ENCODE results near the gene TDRD3.

Gene TDRD3

GRCh38 chr13:60411983-60412382 lies 15.0 kb downstream of the TDRD3 start:
- no peak overlapping the region for H2AK5ac ChIP-seq (ENCODE audit: low read depth, low read length)
- no peak overlapping the region for H4K91ac ChIP-seq (ENCODE audit: low read depth, low read length, poor library complexity)
- no peak overlapping the region for H3K4ac ChIP-seq (ENCODE audit: low read length)
- no CpG with 5 or more reads among the region's 2 CpGs for WGBS, 2 donors (ENCODE audit: extremely low coverage in 2 of 2, insufficient read length in 2 of 2, insufficient replicate concordance in 1 of 2)
- H3K18ac ChIP-seq (ENCODE audit: low read length): no peak overlapping the region
- H2BK15ac ChIP-seq (ENCODE audit: low read length): no peak overlapping the region
- no peak overlapping the region for H2BK12ac ChIP-seq (ENCODE audit: low read length)
- H2BK5ac ChIP-seq (ENCODE audit: low read length): no peak overlapping the region
- H3K79me1 ChIP-seq (ENCODE audit: low read depth, low read length): no peaks in the 10 kb centered on the region
- H3K4me2 ChIP-seq (ENCODE audit: insufficient read depth, low read length, poor library complexity, severe bottlenecking): no peak overlapping the region
- H3K23ac ChIP-seq (ENCODE audit: low read depth, low read length, poor library complexity): no peak overlapping the region
- peaks cover 0 to 10% of the 10 kb centered on the region in 2 donors for H3K9me3 ChIP-seq (replicated peaks in 1 of 2; ENCODE audit: control insufficient read depth in 2 of 2, insufficient read depth in 1 of 2, low read depth in 1 of 2, low read length in 2 of 2)
- no peak overlapping the region for H3K4me3 ChIP-seq (ENCODE audit: low read length in 2 of 2)
- H2BK120ac ChIP-seq (ENCODE audit: low read depth, low read length): no peak overlapping the region
- H3K4me1 ChIP-seq (ENCODE audit: control insufficient read depth in 2 of 2, insufficient read depth in 1 of 2, low read depth in 1 of 2, low read length in 2 of 2): peaks cover 2% of the 10 kb centered on the region in 2 donors
- no peak overlapping the region for H3K14ac ChIP-seq (ENCODE audit: low read length)
- H3K9ac ChIP-seq (ENCODE audit: low read depth, low read length, poor library complexity): no peak overlapping the region
- H3K36me3 ChIP-seq (replicated peaks in 1 of 2; ENCODE audit: control insufficient read depth in 2 of 2, insufficient read depth in 2 of 2, low read length in 2 of 2): no peaks in the 10 kb centered on the region
- H3K27me3 ChIP-seq (ENCODE audit: control insufficient read depth in 3 of 3, insufficient read depth in 3 of 3, low read depth in 1 of 3, low read length in 3 of 3): no peaks in the 10 kb centered on the region
- no peak overlapping the region for H4K8ac ChIP-seq (ENCODE audit: low read depth, low read length)
- H3K27ac ChIP-seq (replicated peaks; ENCODE audit: low read length): no peak overlapping the region
- no peak for DNase-seq (ENCODE audit: low spot score)
- H2AFZ ChIP-seq (ENCODE audit: low read length): no peak overlapping the region

GRCh38 chr13:60412909-60413616 lies 16.0 kb downstream of the TDRD3 start:
- no CpG with 5 or more reads among the region's 3 CpGs for WGBS, 2 donors (ENCODE audit: extremely low coverage in 2 of 2, insufficient read length in 2 of 2, insufficient replicate concordance in 1 of 2)
- no peak for DNase-seq (ENCODE audit: low spot score)
- Histone ChIP-seq H3K23ac (ENCODE audit: low read depth, low read length, poor library complexity) (no peak overlapping the region), H2AK5ac (ENCODE audit: low read depth, low read length) (no peak overlapping the region), H3K4me1 (ENCODE audit: control insufficient read depth in 2 of 2, insufficient read depth in 1 of 2, low read depth in 1 of 2, low read length in 2 of 2) (peaks cover 2% of the 10 kb centered on the region in 2 donors), H2BK15ac (ENCODE audit: low read length) (no peak overlapping the region), H3K4me2 (ENCODE audit: insufficient read depth, low read length, poor library complexity, severe bottlenecking) (no peak overlapping the region), H2BK5ac (ENCODE audit: low read length) (no peak overlapping the region), H4K8ac (ENCODE audit: low read depth, low read length) (no peak overlapping the region), H4K91ac (ENCODE audit: low read depth, low read length, poor library complexity) (no peak overlapping the region), H3K9me3 (replicated peaks in 1 of 2; ENCODE audit: control insufficient read depth in 2 of 2, insufficient read depth in 1 of 2, low read depth in 1 of 2, low read length in 2 of 2) (peaks cover 0 to under 1% of the 10 kb centered on the region in 2 donors), H2BK120ac (ENCODE audit: low read depth, low read length) (no peak overlapping the region), H3K27ac (replicated peaks; ENCODE audit: low read length) (no peak overlapping the region), H3K9ac (ENCODE audit: low read depth, low read length, poor library complexity) (no peak overlapping the region), H3K79me1 (ENCODE audit: low read depth, low read length) (no peaks in the 10 kb centered on the region), H2AFZ (ENCODE audit: low read length) (no peak overlapping the region), H3K18ac (ENCODE audit: low read length) (no peak overlapping the region), H3K14ac (ENCODE audit: low read length) (no peak overlapping the region), H3K4me3 (ENCODE audit: low read length in 2 of 2) (no peak overlapping the region), H3K4ac (ENCODE audit: low read length) (no peak overlapping the region), H3K36me3 (replicated peaks in 1 of 2; ENCODE audit: control insufficient read depth in 2 of 2, insufficient read depth in 2 of 2, low read length in 2 of 2) (no peaks in the 10 kb centered on the region), H2BK12ac (ENCODE audit: low read length) (no peak overlapping the region), H3K27me3 (ENCODE audit: control insufficient read depth in 3 of 3, insufficient read depth in 3 of 3, low read depth in 1 of 3, low read length in 3 of 3) (no peaks in the 10 kb centered on the region)

- Histone ChIP-seq H3K4ac (ENCODE audit: low read length) (no peak overlapping the region), H3K14ac (ENCODE audit: low read length) (no peak overlapping the region), H3K27me3 (ENCODE audit: control insufficient read depth in 3 of 3, insufficient read depth in 3 of 3, low read depth in 1 of 3, low read length in 3 of 3) (no peaks in the 10 kb centered on the region), H3K9me3 (replicated peaks in 1 of 2; ENCODE audit: control insufficient read depth in 2 of 2, insufficient read depth in 1 of 2, low read depth in 1 of 2, low read length in 2 of 2) (peaks cover 0 to 3% of the 10 kb centered on the region in 2 donors), H3K4me3 (ENCODE audit: low read length in 2 of 2) (no peak overlapping the region), H2AFZ (ENCODE audit: low read length) (no peak overlapping the region), H3K36me3 (replicated peaks in 1 of 2; ENCODE audit: control insufficient read depth in 2 of 2, insufficient read depth in 2 of 2, low read length in 2 of 2) (no peaks in the 10 kb centered on the region), H2BK15ac (ENCODE audit: low read length) (no peak overlapping the region), H2BK5ac (ENCODE audit: low read length) (no peak overlapping the region), H2BK12ac (ENCODE audit: low read length) (no peak overlapping the region), H3K23ac (ENCODE audit: low read depth, low read length, poor library complexity) (no peak overlapping the region), H4K8ac (ENCODE audit: low read depth, low read length) (no peak overlapping the region), H3K27ac (replicated peaks; ENCODE audit: low read length) (no peak overlapping the region), H3K4me1 (ENCODE audit: control insufficient read depth in 2 of 2, insufficient read depth in 1 of 2, low read depth in 1 of 2, low read length in 2 of 2) (peaks cover 2% of the 10 kb centered on the region in 2 donors), H2BK120ac (ENCODE audit: low read depth, low read length) (no peak overlapping the region), H4K91ac (ENCODE audit: low read depth, low read length, poor library complexity) (no peak overlapping the region), H3K79me1 (ENCODE audit: low read depth, low read length) (no peaks in the 10 kb centered on the region), H3K4me2 (ENCODE audit: insufficient read depth, low read length, poor library complexity, severe bottlenecking) (no peak overlapping the region), H3K9ac (ENCODE audit: low read depth, low read length, poor library complexity) (no peak overlapping the region), H3K18ac (ENCODE audit: low read length) (no peak overlapping the region), H2AK5ac (ENCODE audit: low read depth, low read length) (no peak overlapping the region)
- DNase-seq (ENCODE audit: low spot score): no peak
Measured at GRCh38 chr13:60414177-60414576, 17.2 kb downstream of the TDRD3 start.

GRCh38 chr13:60417734-60418133 lies 20.7 kb downstream of the TDRD3 start:
- Histone ChIP-seq H3K14ac (ENCODE audit: low read length) (no peak overlapping the region), H4K91ac (ENCODE audit: low read depth, low read length, poor library complexity) (no peak overlapping the region), H3K9ac (ENCODE audit: low read depth, low read length, poor library complexity) (no peak overlapping the region), H3K27ac (replicated peaks; ENCODE audit: low read length) (no peak overlapping the region), H3K4me2 (ENCODE audit: insufficient read depth, low read length, poor library complexity, severe bottlenecking) (no peak overlapping the region), H3K23ac (ENCODE audit: low read depth, low read length, poor library complexity) (no peak overlapping the region), H2BK5ac (ENCODE audit: low read length) (no peak overlapping the region), H3K4me1 (ENCODE audit: control insufficient read depth in 2 of 2, insufficient read depth in 1 of 2, low read depth in 1 of 2, low read length in 2 of 2) (no peaks in the 10 kb centered on the region), H2BK120ac (ENCODE audit: low read depth, low read length) (no peak overlapping the region), H2AK5ac (ENCODE audit: low read depth, low read length) (no peak overlapping the region), H3K9me3 (replicated peaks in 1 of 2; ENCODE audit: control insufficient read depth in 2 of 2, insufficient read depth in 1 of 2, low read depth in 1 of 2, low read length in 2 of 2) (peaks cover 0 to 15% of the 10 kb centered on the region in 2 donors), H3K18ac (ENCODE audit: low read length) (no peak overlapping the region), H2BK15ac (ENCODE audit: low read length) (no peak overlapping the region), H3K4me3 (ENCODE audit: low read length in 2 of 2) (no peak overlapping the region), H2BK12ac (ENCODE audit: low read length) (no peak overlapping the region), H4K8ac (ENCODE audit: low read depth, low read length) (no peak overlapping the region), H3K36me3 (replicated peaks in 1 of 2; ENCODE audit: control insufficient read depth in 2 of 2, insufficient read depth in 2 of 2, low read length in 2 of 2) (no peaks in the 10 kb centered on the region), H3K4ac (ENCODE audit: low read length) (no peak overlapping the region), H3K27me3 (ENCODE audit: control insufficient read depth in 3 of 3, insufficient read depth in 3 of 3, low read depth in 1 of 3, low read length in 3 of 3) (no peaks in the 10 kb centered on the region), H2AFZ (ENCODE audit: low read length) (no peak overlapping the region), H3K79me1 (ENCODE audit: low read depth, low read length) (no peaks in the 10 kb centered on the region)
- no peak for DNase-seq (ENCODE audit: low spot score)
- WGBS, 2 donors (ENCODE audit: extremely low coverage in 2 of 2, insufficient read length in 2 of 2, insufficient replicate concordance in 1 of 2): no CpG with 5 or more reads among the region's 2 CpGs
